Gastroesophageal sphincter (tissue), 3 donors: ENCODE results near the gene SYNGR2.

Experiments
- CTCF ChIP-seq, 4 experiments: fragments of 200-600 bp in 2 of 4; fragments of 450-650 bp in 2 of 4; sonication (generic) in 1 of 4; IDR thresholded peaks; one replicate each; pipeline ENCODE4 v1.5.1; 2017 to 2019; ENCODE audit warnings: antibody characterized with exemption in 4 of 4, mild to moderate bottlenecking in 2 of 4, moderate library complexity in 2 of 4
- EP300 ChIP-seq: sonication (generic); formaldehyde crosslinking; IDR thresholded peaks from one replicate; pipeline ENCODE4 v1.6.1; 2017; ENCODE audit warnings: antibody characterized with exemption, mild to moderate bottlenecking
- POLR2A ChIP-seq, 2 donors: fragments of 450-650 bp; IDR thresholded peaks; one replicate each; pipeline ENCODE4 v1.6.1; 2017; ENCODE audit warnings: antibody characterized with exemption in 2 of 2, mild to moderate bottlenecking in 2 of 2, moderate library complexity in 1 of 2

GRCh38 chr17:78137392-78138203 lies 30.8 kb upstream of the SYNGR2 start:
- no peak for TF ChIP-seq CTCF (IDR thresholded peaks at IDR 0.05)
- no peak for TF ChIP-seq POLR2A (IDR thresholded peaks at IDR 0.05)
- no peak for TF ChIP-seq EP300
